Measurements from ENCODE around the gene RNF8.

The RNF8 gene

GRCh38 chr6:37368961-37369320, 15.2 kb downstream of the RNF8 start:
- H3K4me3 ChIP-seq (replicated peaks; ENCODE audit: low read depth, low read length), result no peak overlapping the region
- no peak for DNase-seq (ENCODE audit: extremely low read depth, insufficient read length)
- TF ChIP-seq CTCF (IDR thresholded peaks at IDR 0.05; ENCODE audit: insufficient read depth, low read length, poor library complexity, severe bottlenecking), result no peak
- peaks cover 7% of the 10 kb centered on the region for H3K36me3 ChIP-seq (ENCODE audit: control insufficient read depth, insufficient read depth, low read length)
- no peaks in the 10 kb centered on the region for H3K27me3 ChIP-seq (replicated peaks; ENCODE audit: control insufficient read depth, insufficient read depth, low read length)

DNA sequence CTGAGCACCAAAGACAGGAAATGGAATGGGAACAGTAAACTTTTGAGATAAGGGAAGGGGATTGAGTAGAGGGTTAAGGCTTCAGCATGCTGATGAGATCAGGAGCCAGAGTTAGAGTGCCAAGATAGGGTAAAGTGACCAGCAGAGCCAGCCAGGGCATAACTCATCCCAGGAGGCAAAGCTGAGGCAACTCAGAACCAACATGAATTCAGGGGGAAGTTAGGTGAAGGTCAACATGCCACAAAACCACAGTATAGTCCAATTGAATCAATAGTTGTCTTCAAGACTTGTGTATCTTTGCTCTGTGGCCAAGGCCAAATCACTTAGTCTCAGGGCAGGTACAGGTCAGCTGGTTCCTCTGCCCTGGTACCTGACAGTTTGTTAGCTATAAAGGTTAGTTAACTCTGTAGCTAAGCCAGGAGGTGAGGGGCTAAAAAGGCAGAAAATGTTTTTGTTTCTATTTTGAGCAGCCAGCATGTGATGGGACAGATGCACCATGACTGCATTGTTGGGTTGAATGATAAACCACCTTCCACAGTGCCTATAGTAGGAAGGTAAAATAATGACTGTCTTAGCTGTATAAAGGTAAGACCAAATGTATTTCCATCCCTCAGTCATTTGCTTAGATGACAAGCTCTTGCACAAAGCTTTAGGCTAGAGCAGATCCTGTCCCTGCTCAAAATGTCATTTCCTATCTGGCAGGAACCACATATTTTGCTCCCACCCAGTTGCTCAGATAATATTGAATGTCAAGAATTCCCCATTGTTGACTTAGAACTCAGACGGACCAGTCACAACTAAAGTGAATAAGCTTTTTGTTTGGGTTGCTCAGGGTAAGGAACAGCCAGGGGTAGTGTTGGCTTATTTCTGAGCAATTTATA, 15.8 kb downstream of the RNF8 start:
- DNase-seq (ENCODE audit: extremely low read depth, insufficient read length), result no peak
- H3K36me3 ChIP-seq (ENCODE audit: control insufficient read depth, insufficient read depth, low read length), result peaks cover 7% of the 10 kb centered on the region
- TF ChIP-seq CTCF (IDR thresholded peaks at IDR 0.05; ENCODE audit: insufficient read depth, low read length, poor library complexity, severe bottlenecking), result no peak

GRCh38 chr6:37371154-37372083, 17.6 kb downstream of the RNF8 start:
- no peaks in the 10 kb centered on the region for H3K27me3 ChIP-seq (replicated peaks; ENCODE audit: control insufficient read depth, insufficient read depth, low read length)
- H3K36me3 ChIP-seq (ENCODE audit: control insufficient read depth, insufficient read depth, low read length), result peaks cover 7% of the 10 kb centered on the region
- H3K4me3 ChIP-seq (replicated peaks; ENCODE audit: low read depth, low read length), result no peak overlapping the region
- DNase-seq (ENCODE audit: extremely low read depth, insufficient read length), result no peak
- TF ChIP-seq CTCF (IDR thresholded peaks at IDR 0.05; ENCODE audit: insufficient read depth, low read length, poor library complexity, severe bottlenecking), result no peak

More for the DNA sequence above, 15.8 kb downstream of the RNF8 start:
- H3K4me3 ChIP-seq (replicated peaks; ENCODE audit: low read depth, low read length), result no peak overlapping the region
- H3K27me3 ChIP-seq (replicated peaks; ENCODE audit: control insufficient read depth, insufficient read depth, low read length), result no peaks in the 10 kb centered on the region

- DNase-seq (ENCODE audit: extremely low read depth, insufficient read length), result no peak
- no peak overlapping the region for H3K4me3 ChIP-seq (replicated peaks; ENCODE audit: low read depth, low read length)
- H3K27me3 ChIP-seq (replicated peaks; ENCODE audit: control insufficient read depth, insufficient read depth, low read length), result no peaks in the 10 kb centered on the region
- no peak for TF ChIP-seq CTCF (IDR thresholded peaks at IDR 0.05; ENCODE audit: insufficient read depth, low read length, poor library complexity, severe bottlenecking)
- peaks cover 7% of the 10 kb centered on the region for H3K36me3 ChIP-seq (ENCODE audit: control insufficient read depth, insufficient read depth, low read length)
Observed at GRCh38 chr6:37372116-37372515, 18.3 kb downstream of the RNF8 start.

- TF ChIP-seq CTCF (IDR thresholded peaks at IDR 0.05; ENCODE audit: insufficient read depth, low read length, poor library complexity, severe bottlenecking), result no peak
- Histone ChIP-seq H3K4me3 (replicated peaks; ENCODE audit: low read depth, low read length) (no peak overlapping the region), H3K36me3 (ENCODE audit: control insufficient read depth, insufficient read depth, low read length) (peaks cover 6% of the 10 kb centered on the region), H3K27me3 (replicated peaks; ENCODE audit: control insufficient read depth, insufficient read depth, low read length) (no peaks in the 10 kb centered on the region)
- DNase-seq (ENCODE audit: extremely low read depth, insufficient read length), result no peak
Observed at GRCh38 chr6:37373822-37374471, 20.2 kb downstream of the RNF8 start.
